SK-N-MC (cell line): Measurements from ENCODE around the gene CDC25B.
"Not testable (repeated sequence)": the region's sequence is repeated elsewhere in the genome, so short reads cannot be mapped to it uniquely, and the experiment has no call there.

Experiments
- DNase-seq: peaks from one replicate; pipeline ENCODE4 v3.0.0-alpha.2; 2011; ENCODE audit warnings: low read depth, low spot score
- H3K27ac ChIP-seq: fragments of 200-600 bp; sonication (generic); 2 replicates; pipeline ENCODE4 v1.5.1; 2016; ENCODE audit warnings: mixed run types
- H3K36me3 ChIP-seq: fragments of 200-600 bp; sonication (generic); 2 replicates; pipeline ENCODE4 v1.6.1; 2017; ENCODE audit warnings: antibody characterized with exemption, low read length, mixed read lengths; ENCODE audit not compliant: insufficient read depth
- H3K4me3 ChIP-seq: fragments of 200-600 bp; sonication (generic); 2 replicates; pipeline ENCODE4 v1.5.1; 2016
- H3K9ac ChIP-seq: fragments of 200-600 bp; sonication (generic); 2 replicates; pipeline ENCODE4 v1.8.0; 2017; ENCODE audit warnings: mixed run types, mixed read lengths; ENCODE audit not compliant: insufficient read length
- H3K9me3 ChIP-seq: fragments of 200-600 bp; sonication (generic); 2 replicates; pipeline ENCODE4 v1.6.1; 2017; ENCODE audit warnings: low read depth, mild to moderate bottlenecking, antibody characterized with exemption, low read length, moderate library complexity, mixed read lengths
- EZH2 ChIP-seq: fragments of 200-600 bp; sonication (generic); IDR thresholded peaks from one replicate; pipeline ENCODE4 v1.6.1; 2017; ENCODE audit warnings: antibody characterized with exemption
- FOXP2 ChIP-seq: optimal IDR thresholded peaks from 2 replicates; pipeline ENCODE3; 2011; ENCODE audit warnings: mild to moderate bottlenecking, moderate library complexity; ENCODE audit not compliant: insufficient read depth; ENCODE audit errors: extremely low read length, control extremely low read depth
- POLR2AphosphoS5 ChIP-seq: IDR thresholded peaks from 2 replicates; pipeline ENCODE4 v1.6.1; 2012; ENCODE audit warnings: mild to moderate bottlenecking, low read depth, low read length, borderline replicate concordance

CDC25B gene

DNA sequence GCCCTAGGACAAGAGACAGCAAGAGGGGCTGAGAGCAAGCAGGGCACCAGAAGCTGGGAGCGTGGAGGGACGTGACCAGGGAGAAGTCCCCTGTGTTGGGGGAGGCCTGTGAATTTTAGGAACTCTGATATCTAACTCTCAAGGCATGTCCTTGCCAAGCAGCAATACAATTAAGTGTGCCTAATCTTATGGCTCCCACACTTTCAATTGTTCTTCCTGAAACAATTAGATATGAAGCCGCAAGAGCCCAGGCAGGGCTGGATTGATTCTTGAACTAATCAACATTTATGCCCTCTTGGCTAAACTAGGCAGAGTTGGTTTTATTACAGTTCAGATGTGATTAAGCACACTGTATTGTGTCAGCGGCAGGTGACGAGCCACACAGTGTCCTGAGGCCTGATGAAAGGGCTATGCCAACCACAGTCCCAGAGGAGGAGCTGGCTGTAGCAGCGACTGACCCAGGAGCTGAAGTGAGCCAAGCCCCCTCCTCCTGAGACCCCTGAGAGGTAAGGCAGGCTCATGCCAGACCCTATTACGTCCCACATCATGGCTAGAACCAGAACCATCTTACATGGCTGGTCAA is 46.3 kb downstream of the CDC25B start:
- H3K9me3 ChIP-seq, result no peaks in the 10 kb centered on the region
- H3K27ac ChIP-seq, result no peak overlapping the region; the same call in 1 of the 2 replicates
- no peaks in the 10 kb centered on the region for H3K36me3 ChIP-seq
- H3K4me3 ChIP-seq, result no peak overlapping the region
- DNase-seq, result no peak
- no peak for TF ChIP-seq FOXP2
- no peak for TF ChIP-seq EZH2
- no peak for TF ChIP-seq POLR2AphosphoS5
- H3K9ac ChIP-seq, result no peak overlapping the region

DNA sequence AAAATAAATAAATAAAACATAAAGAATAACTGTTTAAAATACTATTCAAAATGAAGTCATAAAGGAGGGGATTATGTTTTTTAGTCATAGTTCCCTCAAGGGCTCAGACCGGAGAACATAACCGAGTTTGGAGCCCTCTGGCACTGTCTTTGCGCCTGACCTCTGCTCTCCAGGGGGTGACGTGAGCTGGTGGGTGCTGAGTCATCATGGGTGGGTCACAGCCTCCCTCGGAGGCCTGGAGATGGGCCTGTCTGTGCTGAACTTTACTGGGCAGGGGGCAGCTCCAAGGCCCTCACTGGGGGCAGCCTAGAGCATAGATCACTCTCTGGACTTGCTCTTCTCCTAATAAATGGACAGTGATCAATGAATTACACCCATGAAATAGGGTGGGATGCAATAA is 47.4 kb downstream of the CDC25B start:
- H3K9ac ChIP-seq, result no peak overlapping the region
- TF ChIP-seq EZH2 (no peak), POLR2AphosphoS5 (no peak)

DNA sequence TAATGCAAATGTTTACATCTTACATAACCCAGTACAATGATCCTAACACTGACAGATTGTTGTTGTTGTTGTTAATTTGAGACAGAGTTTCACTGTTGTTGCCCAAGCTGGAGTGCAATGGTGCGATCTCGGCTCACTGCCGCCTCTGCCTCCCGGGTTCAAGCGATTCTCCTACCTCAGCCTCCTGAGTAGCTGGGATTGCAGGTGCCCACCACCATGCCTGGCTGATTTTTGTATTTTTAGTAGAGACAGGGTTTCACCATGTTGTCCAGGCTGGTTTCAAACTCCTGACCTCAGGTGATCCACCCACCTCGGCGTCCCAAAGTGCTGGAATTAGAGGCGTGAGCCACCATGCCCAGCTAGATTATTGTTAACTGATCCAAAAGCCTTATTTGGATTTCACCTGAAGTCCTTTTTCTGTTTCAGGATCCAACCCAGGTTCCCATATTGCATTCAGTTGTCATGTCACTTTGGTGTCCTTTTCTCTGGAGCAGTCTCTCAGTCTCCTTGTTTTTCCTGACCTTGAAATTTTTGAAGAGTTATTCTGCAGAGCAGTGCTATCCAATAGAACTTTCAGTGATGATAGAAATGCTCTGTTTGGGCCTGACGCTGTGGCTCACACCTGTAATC is 48.0 kb downstream of the CDC25B start:
- H3K27ac ChIP-seq, H3K4me3 ChIP-seq, DNase-seq: not testable (repeated sequence)

More for the DNA sequence above, 47.4 kb downstream of the CDC25B start:
- H3K4me3 ChIP-seq, result no peak overlapping the region
- no peak overlapping the region for H3K27ac ChIP-seq
- H3K9me3 ChIP-seq, result no peaks in the 10 kb centered on the region
- no peak for DNase-seq
- H3K36me3 ChIP-seq, result no peaks in the 10 kb centered on the region

DNA sequence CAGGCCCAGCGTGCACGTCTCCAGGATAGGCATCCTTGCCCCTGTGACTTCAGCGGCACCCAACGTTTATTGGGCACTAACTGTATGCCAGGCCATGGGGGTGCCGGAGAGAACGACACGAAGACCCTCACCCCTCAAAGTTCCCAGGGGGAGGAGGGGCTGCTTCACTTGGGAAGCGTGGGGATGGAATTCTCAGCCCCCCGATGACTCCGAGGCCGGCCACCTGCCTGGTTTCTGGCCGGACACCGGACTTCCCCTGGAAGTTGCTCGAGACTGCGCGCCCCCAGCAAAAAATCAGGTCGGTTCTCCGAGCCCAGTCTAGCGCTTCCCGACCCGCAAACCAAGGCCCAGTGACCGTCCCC is 50.2 kb downstream of the CDC25B start:
- peak overlapping the region; percentile 98 for H3K4me3 ChIP-seq
- H3K27ac ChIP-seq, result no peak overlapping the region
- H3K9me3 ChIP-seq, result no peaks in the 10 kb centered on the region
- DNase-seq, result no peak
- no peaks in the 10 kb centered on the region for H3K36me3 ChIP-seq
- peak overlapping the region; percentile 97 for H3K9ac ChIP-seq
- no peak for TF ChIP-seq FOXP2
- no peak for TF ChIP-seq POLR2AphosphoS5
- TF ChIP-seq EZH2, result no peak

More for the DNA sequence above, 48.0 kb downstream of the CDC25B start:
- not testable (repeated sequence) for H3K9me3 ChIP-seq, H3K36me3 ChIP-seq, H3K9ac ChIP-seq

DNA sequence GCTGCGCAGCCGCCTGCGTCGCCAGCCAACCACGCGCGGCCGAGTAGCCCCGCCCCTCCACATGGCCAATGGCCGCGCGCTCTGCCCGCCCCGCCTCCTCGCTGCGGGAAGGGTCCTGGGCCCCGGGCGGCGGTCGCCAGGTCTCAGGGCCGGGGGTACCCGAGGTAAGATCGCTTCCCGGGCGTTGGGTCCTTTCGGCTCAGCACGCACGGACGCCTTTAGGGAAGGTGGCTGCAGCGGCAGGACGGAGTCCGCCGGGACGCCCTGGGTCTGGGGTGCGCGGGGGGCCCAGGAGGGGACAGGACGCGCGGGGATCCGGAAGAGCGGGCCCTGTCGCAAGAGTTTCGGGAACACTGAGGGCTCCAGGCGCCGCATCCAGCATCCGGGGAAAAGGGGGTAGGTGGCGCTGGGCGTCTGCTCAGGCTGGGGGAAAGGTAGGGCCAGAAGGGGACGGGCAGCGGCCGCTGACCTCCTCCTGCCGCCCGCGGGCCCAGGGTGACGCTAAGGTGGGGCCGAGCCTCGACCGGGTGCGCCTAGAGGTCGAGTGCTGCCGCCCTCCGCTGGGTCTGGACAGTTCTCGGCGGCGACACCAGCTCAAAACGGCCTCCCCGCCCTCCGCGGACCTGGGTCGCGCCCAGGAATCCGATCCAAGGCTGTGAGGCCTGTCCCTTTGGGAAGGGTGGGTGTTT is 50.8 kb downstream of the CDC25B start, which contains the start of gene MAVS:
Gene MAVS, plus strand, starts transcription at position 95 of the 689 bp plus-strand sequence. CDS start 7,791 bp downstream, outside the sequence.
- Histone ChIP-seq H3K36me3 (no peaks in the 10 kb centered on the region), H3K9ac (peak within 1 kb of the TSS; percentile 97), H3K9me3 (no peaks in the 10 kb centered on the region), H3K27ac (no peak within 1 kb of the TSS), H3K4me3 (peak within 1 kb of the TSS; percentile 98)
- TF ChIP-seq EZH2 (no peak), POLR2AphosphoS5 (peak; percentile 95), FOXP2 (no peak)
- no peak for DNase-seq

DNA sequence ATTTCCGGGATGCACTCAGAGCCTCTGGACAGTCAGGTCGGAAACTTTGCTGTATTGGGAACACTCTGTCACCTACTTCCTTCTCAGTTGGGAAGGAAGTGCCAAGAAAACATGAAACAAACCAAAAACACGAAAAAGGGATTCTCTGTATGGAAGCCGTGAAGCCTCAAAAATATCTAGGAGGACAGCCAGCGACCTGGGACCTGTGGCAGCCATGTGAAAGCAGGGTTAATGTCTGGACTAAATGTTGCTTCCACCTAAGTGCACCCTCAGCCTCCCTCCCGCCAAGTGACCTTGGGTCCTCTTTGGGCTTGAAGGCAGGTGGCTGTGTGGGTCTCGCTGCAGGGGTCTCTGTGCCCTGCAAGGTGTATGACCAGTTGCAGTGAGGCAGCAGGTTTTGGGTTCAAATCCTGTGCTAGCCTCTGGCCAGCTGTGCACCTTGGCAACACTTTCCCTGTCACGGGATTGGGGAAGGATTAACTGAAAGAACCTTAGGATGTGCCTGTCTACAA is 51.4 kb downstream of the CDC25B start:
- no peak for DNase-seq
- Histone ChIP-seq H3K9me3 (no peaks in the 10 kb centered on the region), H3K27ac (no peak overlapping the region), H3K4me3 (peak overlapping the region; percentile 98), H3K36me3 (no peaks in the 10 kb centered on the region), H3K9ac (peak overlapping the region; percentile 97)
- TF ChIP-seq FOXP2, result no peak

DNA sequence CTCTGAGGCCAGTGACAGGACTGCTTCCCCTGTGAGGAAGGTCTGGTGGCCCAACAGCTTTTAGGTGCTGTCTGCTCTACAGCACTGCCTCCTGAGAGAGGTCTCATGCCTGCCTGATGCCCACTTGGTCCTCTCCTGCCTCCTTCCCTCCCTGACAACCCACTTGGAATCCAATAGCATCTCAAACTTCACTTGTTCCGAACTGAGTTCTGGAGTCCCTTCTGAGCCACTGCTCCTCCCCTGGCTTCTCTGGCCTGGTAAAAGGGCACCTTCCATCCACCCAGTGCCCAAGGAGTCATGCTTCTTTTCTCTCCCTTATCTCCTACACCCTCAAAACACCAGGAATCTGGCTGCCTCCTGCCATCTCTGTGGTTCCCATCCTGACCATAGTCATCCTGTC is 52.5 kb downstream of the CDC25B start:
- no peaks in the 10 kb centered on the region for H3K9me3 ChIP-seq
- no peak for TF ChIP-seq EZH2
- TF ChIP-seq POLR2AphosphoS5, result no peak
- H3K27ac ChIP-seq, result no peak overlapping the region
- no peak overlapping the region for H3K9ac ChIP-seq
- no peak overlapping the region for H3K4me3 ChIP-seq
- no peaks in the 10 kb centered on the region for H3K36me3 ChIP-seq
- no peak for DNase-seq

DNA sequence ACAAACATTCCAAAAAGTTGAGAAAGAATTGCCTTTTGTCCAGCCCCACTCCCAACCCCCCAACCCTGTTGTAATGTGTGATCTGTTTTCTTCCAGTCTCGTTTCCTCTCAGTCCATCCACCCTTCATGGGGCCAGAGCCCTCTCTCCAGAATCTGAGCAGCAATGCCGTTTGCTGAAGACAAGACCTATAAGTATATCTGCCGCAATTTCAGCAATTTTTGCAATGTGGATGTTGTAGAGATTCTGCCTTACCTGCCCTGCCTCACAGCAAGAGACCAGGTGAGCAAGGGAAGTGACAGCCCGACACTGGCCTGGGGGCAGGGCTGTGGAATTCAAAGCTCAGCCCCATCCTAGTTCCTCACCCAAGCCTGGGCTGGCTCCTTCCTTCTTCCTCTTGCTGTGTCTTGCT is 58.4 kb downstream of the CDC25B start:
- TF ChIP-seq FOXP2 (no peak), POLR2AphosphoS5 (no peak), EZH2 (no peak)
- Histone ChIP-seq H3K36me3 (peaks cover 11% of the 10 kb centered on the region; the same call in 1 of the 2 replicates), H3K9ac (no peak overlapping the region), H3K27ac (no peak overlapping the region), H3K4me3 (no peak overlapping the region), H3K9me3 (no peaks in the 10 kb centered on the region)
- no peak for DNase-seq
